ENCODE data around the gene CTNNA2.

The CTNNA2 gene

DNA sequence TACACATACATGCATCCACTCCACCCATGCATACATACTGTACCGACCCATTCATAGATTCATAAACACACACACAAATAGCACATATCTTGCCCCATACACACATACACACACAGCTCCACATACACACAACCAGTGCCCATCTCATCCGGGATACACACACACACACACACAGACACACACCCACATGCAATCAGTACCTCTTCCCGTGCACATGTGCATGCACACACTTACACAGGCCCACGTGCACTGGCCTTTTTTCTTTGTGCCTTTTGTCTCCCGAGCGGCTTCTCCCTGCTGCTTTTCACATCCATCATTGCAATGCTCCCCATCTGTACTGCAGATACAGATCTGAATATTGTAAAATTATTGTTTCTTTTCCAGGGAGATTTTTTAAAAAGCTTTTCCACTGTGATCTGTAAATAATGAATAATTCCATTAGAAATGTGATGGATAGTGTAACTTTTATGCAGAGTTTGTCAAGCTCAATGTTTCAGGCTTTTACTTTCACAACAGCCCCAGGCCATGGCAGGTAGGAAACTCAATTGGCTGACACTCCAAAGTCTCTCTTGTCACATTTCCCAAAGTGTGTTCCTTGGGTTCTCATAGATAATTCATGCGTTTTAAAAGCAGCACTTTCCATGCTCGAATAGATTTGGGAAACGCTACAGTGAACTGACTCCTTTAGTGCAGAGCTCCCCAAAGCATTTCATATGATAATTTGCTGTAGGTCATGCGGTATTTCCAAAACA, 393.5 kb downstream of the CTNNA2 start:
- H3K27ac ChIP-seq (replicated peaks; ENCODE audit: low read length): no peak overlapping the region
- no CpG with 5 or more reads among the region's 10 CpGs for WGBS, 2 donors (ENCODE audit: extremely low coverage in 2 of 2, insufficient read length in 2 of 2, insufficient replicate concordance in 1 of 2)
- H2BK15ac ChIP-seq (ENCODE audit: low read length): no peak overlapping the region
- H3K9me3 ChIP-seq (replicated peaks in 1 of 2; ENCODE audit: control insufficient read depth in 2 of 2, insufficient read depth in 1 of 2, low read depth in 1 of 2, low read length in 2 of 2): no peaks in the 10 kb centered on the region
- no peak overlapping the region for H2BK5ac ChIP-seq (ENCODE audit: low read length)
- H2BK12ac ChIP-seq (ENCODE audit: low read length): no peak overlapping the region
- H3K14ac ChIP-seq (ENCODE audit: low read length): no peak overlapping the region
- H2AFZ ChIP-seq (ENCODE audit: low read length): no peak overlapping the region
- H3K4ac ChIP-seq (ENCODE audit: low read length): no peak overlapping the region
- no peak overlapping the region for H4K91ac ChIP-seq (ENCODE audit: low read depth, low read length, poor library complexity)
- H3K18ac ChIP-seq (ENCODE audit: low read length): no peak overlapping the region
- no peak overlapping the region for H2BK120ac ChIP-seq (ENCODE audit: low read depth, low read length)
- H2AK5ac ChIP-seq (ENCODE audit: low read depth, low read length): no peak overlapping the region
- no peak overlapping the region for H4K8ac ChIP-seq (ENCODE audit: low read depth, low read length)
- no peaks in the 10 kb centered on the region for H3K27me3 ChIP-seq (ENCODE audit: control insufficient read depth in 3 of 3, insufficient read depth in 3 of 3, low read depth in 1 of 3, low read length in 3 of 3)
- H3K4me2 ChIP-seq (ENCODE audit: insufficient read depth, low read length, poor library complexity, severe bottlenecking): no peak overlapping the region
- peak overlapping the region in 1 of 2 donors; percentile 64 for H3K4me3 ChIP-seq (ENCODE audit: low read length in 2 of 2)
- no peaks in the 10 kb centered on the region for H3K79me1 ChIP-seq (ENCODE audit: low read depth, low read length)
- H3K36me3 ChIP-seq (replicated peaks in 1 of 2; ENCODE audit: control insufficient read depth in 2 of 2, insufficient read depth in 2 of 2, low read length in 2 of 2): no peaks in the 10 kb centered on the region
- no peaks in the 10 kb centered on the region for H3K4me1 ChIP-seq (ENCODE audit: control insufficient read depth in 2 of 2, insufficient read depth in 1 of 2, low read depth in 1 of 2, low read length in 2 of 2)
- no peak for DNase-seq (ENCODE audit: low spot score)
- no peak overlapping the region for H3K9ac ChIP-seq (ENCODE audit: low read depth, low read length, poor library complexity)
- no peak overlapping the region for H3K23ac ChIP-seq (ENCODE audit: low read depth, low read length, poor library complexity)

- Histone ChIP-seq H2BK15ac (ENCODE audit: low read length) (no peak overlapping the region), H3K4me1 (ENCODE audit: control insufficient read depth in 2 of 2, insufficient read depth in 1 of 2, low read depth in 1 of 2, low read length in 2 of 2) (no peaks in the 10 kb centered on the region), H2BK120ac (ENCODE audit: low read depth, low read length) (no peak overlapping the region), H3K27ac (replicated peaks; ENCODE audit: low read length) (no peak overlapping the region), H2BK12ac (ENCODE audit: low read length) (no peak overlapping the region), H3K27me3 (ENCODE audit: control insufficient read depth in 3 of 3, insufficient read depth in 3 of 3, low read depth in 1 of 3, low read length in 3 of 3) (no peaks in the 10 kb centered on the region), H2AFZ (ENCODE audit: low read length) (no peak overlapping the region), H3K14ac (ENCODE audit: low read length) (no peak overlapping the region), H3K79me1 (ENCODE audit: low read depth, low read length) (peaks cover 2% of the 10 kb centered on the region), H2BK5ac (ENCODE audit: low read length) (no peak overlapping the region), H3K9ac (ENCODE audit: low read depth, low read length, poor library complexity) (no peak overlapping the region), H3K18ac (ENCODE audit: low read length) (no peak overlapping the region), H2AK5ac (ENCODE audit: low read depth, low read length) (no peak overlapping the region), H4K8ac (ENCODE audit: low read depth, low read length) (no peak overlapping the region), H4K91ac (ENCODE audit: low read depth, low read length, poor library complexity) (no peak overlapping the region), H3K4me3 (ENCODE audit: low read length in 2 of 2) (no peak overlapping the region), H3K36me3 (replicated peaks in 1 of 2; ENCODE audit: control insufficient read depth in 2 of 2, insufficient read depth in 2 of 2, low read length in 2 of 2) (no peaks in the 10 kb centered on the region), H3K9me3 (replicated peaks in 1 of 2; ENCODE audit: control insufficient read depth in 2 of 2, insufficient read depth in 1 of 2, low read depth in 1 of 2, low read length in 2 of 2) (peaks cover 0 to 1% of the 10 kb centered on the region in 2 donors), H3K23ac (ENCODE audit: low read depth, low read length, poor library complexity) (no peak overlapping the region), H3K4ac (ENCODE audit: low read length) (no peak overlapping the region), H3K4me2 (ENCODE audit: insufficient read depth, low read length, poor library complexity, severe bottlenecking) (no peak overlapping the region)
- no CpG with 5 or more reads among the region's 22 CpGs for WGBS, 2 donors (ENCODE audit: extremely low coverage in 2 of 2, insufficient read length in 2 of 2, insufficient replicate concordance in 1 of 2)
- DNase-seq (ENCODE audit: low spot score): no peak
Observed at GRCh38 chr2:79909521-79909920, 396.7 kb downstream of the CTNNA2 start.

DNA sequence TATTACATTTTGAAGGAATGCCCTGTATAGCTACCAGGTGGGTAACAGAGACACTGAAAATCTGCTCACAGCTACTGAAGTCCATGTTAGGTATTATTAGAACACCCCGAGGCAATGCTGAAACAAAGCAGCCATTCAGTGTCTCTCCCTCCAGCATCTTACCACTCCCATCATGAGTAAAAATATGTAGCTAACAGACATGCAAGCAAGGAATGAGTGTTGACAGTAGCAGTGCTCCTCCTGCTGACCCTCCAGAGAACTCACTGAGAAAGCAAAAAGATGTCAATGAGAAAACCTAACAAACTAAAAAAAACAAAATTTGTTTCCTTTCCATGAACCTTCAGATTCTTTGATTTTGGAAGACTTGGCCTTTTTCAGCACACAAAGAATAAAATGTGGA, 397.8 kb downstream of the CTNNA2 start:
- Histone ChIP-seq H3K18ac (ENCODE audit: low read length) (no peak overlapping the region), H2AK5ac (ENCODE audit: low read depth, low read length) (no peak overlapping the region), H4K91ac (ENCODE audit: low read depth, low read length, poor library complexity) (no peak overlapping the region), H2BK5ac (ENCODE audit: low read length) (no peak overlapping the region), H2BK120ac (ENCODE audit: low read depth, low read length) (no peak overlapping the region), H3K36me3 (replicated peaks in 1 of 2; ENCODE audit: control insufficient read depth in 2 of 2, insufficient read depth in 2 of 2, low read length in 2 of 2) (no peaks in the 10 kb centered on the region), H3K14ac (ENCODE audit: low read length) (no peak overlapping the region), H3K4ac (ENCODE audit: low read length) (no peak overlapping the region), H3K4me3 (ENCODE audit: low read length in 2 of 2) (no peak overlapping the region), H3K4me2 (ENCODE audit: insufficient read depth, low read length, poor library complexity, severe bottlenecking) (no peak overlapping the region), H3K23ac (ENCODE audit: low read depth, low read length, poor library complexity) (no peak overlapping the region), H2AFZ (ENCODE audit: low read length) (no peak overlapping the region), H2BK12ac (ENCODE audit: low read length) (no peak overlapping the region), H3K27me3 (ENCODE audit: control insufficient read depth in 3 of 3, insufficient read depth in 3 of 3, low read depth in 1 of 3, low read length in 3 of 3) (no peaks in the 10 kb centered on the region), H4K8ac (ENCODE audit: low read depth, low read length) (no peak overlapping the region), H3K27ac (replicated peaks; ENCODE audit: low read length) (no peak overlapping the region), H3K4me1 (ENCODE audit: control insufficient read depth in 2 of 2, insufficient read depth in 1 of 2, low read depth in 1 of 2, low read length in 2 of 2) (no peaks in the 10 kb centered on the region), H2BK15ac (ENCODE audit: low read length) (no peak overlapping the region), H3K9ac (ENCODE audit: low read depth, low read length, poor library complexity) (no peak overlapping the region), H3K9me3 (replicated peaks in 1 of 2; ENCODE audit: control insufficient read depth in 2 of 2, insufficient read depth in 1 of 2, low read depth in 1 of 2, low read length in 2 of 2) (peaks cover 0 to 1% of the 10 kb centered on the region in 2 donors), H3K79me1 (ENCODE audit: low read depth, low read length) (peaks cover 2% of the 10 kb centered on the region)
- DNase-seq (ENCODE audit: low spot score): no peak
- no CpG with 5 or more reads among the region's 1 CpG for WGBS, 2 donors (ENCODE audit: extremely low coverage in 2 of 2, insufficient read length in 2 of 2, insufficient replicate concordance in 1 of 2)

DNA sequence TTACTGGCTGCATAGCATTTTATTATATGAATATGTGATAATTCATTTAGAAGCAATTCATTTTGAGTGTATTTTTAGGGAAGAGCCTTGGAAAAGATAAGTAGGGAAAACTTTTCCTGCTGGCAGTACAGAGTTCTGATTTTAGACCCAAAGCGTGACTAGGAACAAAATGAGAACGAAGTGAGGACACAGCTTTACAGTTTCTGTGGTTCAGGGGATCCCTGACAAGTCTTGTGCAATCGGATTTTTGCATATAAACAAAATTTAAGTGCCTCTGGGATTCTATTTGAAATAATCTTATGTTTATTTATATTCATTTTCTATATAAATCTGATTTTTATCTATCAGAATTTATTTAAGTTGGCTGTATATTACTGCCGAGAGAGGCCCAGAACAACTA, 402.6 kb downstream of the CTNNA2 start:
- no peak for DNase-seq (ENCODE audit: low spot score)
- no peak overlapping the region for H4K91ac ChIP-seq (ENCODE audit: low read depth, low read length, poor library complexity)
- no peak overlapping the region for H2AFZ ChIP-seq (ENCODE audit: low read length)
- no peak overlapping the region for H3K27ac ChIP-seq (replicated peaks; ENCODE audit: low read length)
- peaks cover 2% of the 10 kb centered on the region for H3K79me1 ChIP-seq (ENCODE audit: low read depth, low read length)
- no peak overlapping the region for H2BK12ac ChIP-seq (ENCODE audit: low read length)
- H3K9ac ChIP-seq (ENCODE audit: low read depth, low read length, poor library complexity): no peak overlapping the region
- no peak overlapping the region for H3K4me3 ChIP-seq (ENCODE audit: low read length in 2 of 2)
- no peak overlapping the region for H2BK120ac ChIP-seq (ENCODE audit: low read depth, low read length)
- H3K36me3 ChIP-seq (replicated peaks in 1 of 2; ENCODE audit: control insufficient read depth in 2 of 2, insufficient read depth in 2 of 2, low read length in 2 of 2): no peaks in the 10 kb centered on the region
- H3K14ac ChIP-seq (ENCODE audit: low read length): no peak overlapping the region
- H2AK5ac ChIP-seq (ENCODE audit: low read depth, low read length): no peak overlapping the region
- no peak overlapping the region for H4K8ac ChIP-seq (ENCODE audit: low read depth, low read length)
- no peak overlapping the region for H3K23ac ChIP-seq (ENCODE audit: low read depth, low read length, poor library complexity)
- no peak overlapping the region for H3K4ac ChIP-seq (ENCODE audit: low read length)
- H3K18ac ChIP-seq (ENCODE audit: low read length): no peak overlapping the region
- H3K9me3 ChIP-seq (replicated peaks in 1 of 2; ENCODE audit: control insufficient read depth in 2 of 2, insufficient read depth in 1 of 2, low read depth in 1 of 2, low read length in 2 of 2): peaks cover 0 to 1% of the 10 kb centered on the region in 2 donors
- H3K27me3 ChIP-seq (ENCODE audit: control insufficient read depth in 3 of 3, insufficient read depth in 3 of 3, low read depth in 1 of 3, low read length in 3 of 3): no peaks in the 10 kb centered on the region
- no peak overlapping the region for H2BK15ac ChIP-seq (ENCODE audit: low read length)
- no peak overlapping the region for H3K4me2 ChIP-seq (ENCODE audit: insufficient read depth, low read length, poor library complexity, severe bottlenecking)
- WGBS, 2 donors (ENCODE audit: extremely low coverage in 2 of 2, insufficient read length in 2 of 2, insufficient replicate concordance in 1 of 2): no CpG with 5 or more reads among the region's 4 CpGs
- no peak overlapping the region for H2BK5ac ChIP-seq (ENCODE audit: low read length)
- peaks cover 0 to 2% of the 10 kb centered on the region in 2 donors for H3K4me1 ChIP-seq (ENCODE audit: control insufficient read depth in 2 of 2, insufficient read depth in 1 of 2, low read depth in 1 of 2, low read length in 2 of 2)
